GM12891 (cell line): ENCODE results near the gene KRT31.
"Not testable (repeated sequence)": the region's sequence is repeated elsewhere in the genome, so short reads cannot be mapped to it uniquely, and the experiment has no call there.

ENCODE experiments used
- PAX5 ChIP-seq: IDR thresholded peaks from 2 replicates; pipeline ENCODE4 v1.6.1; 2011; ENCODE audit warnings: low read length, moderate library complexity, mild to moderate bottlenecking; ENCODE audit not compliant: insufficient read depth, severe bottlenecking
- POLR2A ChIP-seq: IDR thresholded peaks from 2 replicates; pipeline ENCODE4 v1.6.1; 2011; ENCODE audit warnings: low read depth, low read length, control low read depth
- POLR2AphosphoS5 ChIP-seq: IDR thresholded peaks from 2 replicates; pipeline ENCODE4 v1.6.1; 2011; ENCODE audit warnings: low read depth, low read length, control low read depth
- POU2F2 ChIP-seq: IDR thresholded peaks from 2 replicates; pipeline ENCODE4 v1.6.1; 2011; ENCODE audit warnings: low read depth, mild to moderate bottlenecking, control low read depth, low read length, moderate library complexity
- SPI1 ChIP-seq: IDR thresholded peaks from 2 replicates; pipeline ENCODE4 v1.6.1; 2011; ENCODE audit warnings: low read depth, low read length, control low read depth
- TAF1 ChIP-seq: IDR thresholded peaks from 2 replicates; pipeline ENCODE4 v1.6.1; 2011; ENCODE audit warnings: low read depth, low read length, control low read depth

DNA sequence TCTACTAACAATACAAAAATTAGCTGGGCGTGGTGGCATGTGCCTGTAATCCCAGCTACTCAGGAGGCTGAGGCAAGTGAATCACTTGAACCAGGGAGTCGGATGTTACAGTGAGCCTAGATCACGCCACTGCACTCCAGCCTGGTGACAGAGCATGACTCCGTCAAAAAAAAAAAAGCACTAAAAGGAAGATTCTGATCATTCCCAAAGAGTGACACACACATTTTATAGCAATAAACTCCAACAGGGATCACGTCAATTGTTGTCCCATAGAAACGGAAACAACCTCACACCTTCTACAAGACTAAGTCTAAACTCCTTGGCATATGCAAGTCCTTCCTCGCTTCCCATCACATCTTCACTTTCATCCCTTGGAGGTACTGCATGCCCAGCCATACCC, 17.3 kb downstream of the KRT31 start:
- not testable (repeated sequence) for TF ChIP-seq POLR2A, POLR2AphosphoS5, PAX5, TAF1, SPI1, POU2F2
